Activated naive CD8-positive, alpha-beta T cell (primary cell): ENCODE results near the gene ANKMY1.

Source experiments
- H3K27ac Mint-ChIP-seq: one replicate; pipeline ENCODE4 v1.8.0; 2021; ENCODE audit warnings: mixed read lengths
- H3K27me3 Mint-ChIP-seq: one replicate; pipeline ENCODE4 v1.8.0; 2021; ENCODE audit warnings: mixed read lengths
- H3K36me3 Mint-ChIP-seq: one replicate; pipeline ENCODE4 v1.8.0; 2021; ENCODE audit warnings: mixed read lengths
- H3K4me1 Mint-ChIP-seq: one replicate; pipeline ENCODE4 v1.8.0; 2021; ENCODE audit warnings: low read depth, mixed read lengths
- H3K4me3 Mint-ChIP-seq: one replicate; pipeline ENCODE4 v1.8.0; 2021; ENCODE audit warnings: mild to moderate bottlenecking, mixed read lengths
- H3K9me3 Mint-ChIP-seq: one replicate; pipeline ENCODE4 v1.8.0; 2021; ENCODE audit warnings: low read depth, mixed read lengths

The ANKMY1 gene, protein sequence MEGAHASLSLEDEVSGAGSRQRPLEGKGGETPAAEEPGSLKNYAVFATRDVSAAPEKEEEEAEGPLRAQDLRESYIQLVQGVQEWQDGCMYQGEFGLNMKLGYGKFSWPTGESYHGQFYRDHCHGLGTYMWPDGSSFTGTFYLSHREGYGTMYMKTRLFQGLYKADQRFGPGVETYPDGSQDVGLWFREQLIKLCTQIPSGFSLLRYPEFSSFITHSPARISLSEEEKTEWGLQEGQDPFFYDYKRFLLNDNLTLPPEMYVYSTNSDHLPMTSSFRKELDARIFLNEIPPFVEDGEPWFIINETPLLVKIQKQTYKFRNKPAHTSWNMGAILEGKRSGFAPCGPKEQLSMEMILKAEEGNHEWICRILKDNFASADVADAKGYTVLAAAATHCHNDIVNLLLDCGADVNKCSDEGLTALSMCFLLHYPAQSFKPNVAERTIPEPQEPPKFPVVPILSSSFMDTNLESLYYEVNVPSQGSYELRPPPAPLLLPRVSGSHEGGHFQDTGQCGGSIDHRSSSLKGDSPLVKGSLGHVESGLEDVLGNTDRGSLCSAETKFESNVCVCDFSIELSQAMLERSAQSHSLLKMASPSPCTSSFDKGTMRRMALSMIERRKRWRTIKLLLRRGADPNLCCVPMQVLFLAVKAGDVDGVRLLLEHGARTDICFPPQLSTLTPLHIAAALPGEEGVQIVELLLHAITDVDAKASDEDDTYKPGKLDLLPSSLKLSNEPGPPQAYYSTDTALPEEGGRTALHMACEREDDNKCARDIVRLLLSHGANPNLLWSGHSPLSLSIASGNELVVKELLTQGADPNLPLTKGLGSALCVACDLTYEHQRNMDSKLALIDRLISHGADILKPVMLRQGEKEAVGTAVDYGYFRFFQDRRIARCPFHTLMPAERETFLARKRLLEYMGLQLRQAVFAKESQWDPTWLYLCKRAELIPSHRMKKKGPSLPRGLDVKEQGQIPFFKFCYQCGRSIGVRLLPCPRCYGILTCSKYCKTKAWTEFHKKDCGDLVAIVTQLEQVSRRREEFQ

DNA sequence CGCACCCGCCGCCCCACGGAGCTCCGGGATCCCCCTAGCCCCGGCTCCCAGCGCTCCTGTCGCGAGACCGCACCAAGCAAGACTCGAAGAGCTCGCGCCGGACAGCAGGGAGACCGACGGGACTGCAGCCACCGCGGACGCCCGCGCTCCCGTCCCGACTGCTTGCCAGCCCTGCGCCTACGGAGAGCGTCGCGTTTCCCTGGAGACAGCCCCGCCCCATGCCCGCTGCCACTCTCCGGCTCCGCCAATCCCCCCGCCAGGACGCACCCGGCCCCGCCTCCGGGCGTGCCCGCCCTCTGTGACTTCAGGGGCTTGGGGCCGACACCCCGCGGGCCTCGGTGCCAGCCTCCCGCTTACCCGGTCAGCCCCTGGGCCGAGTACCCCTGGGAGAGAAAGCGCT is at the start of gene ANKMY1:
Gene ANKMY1, minus strand, starts transcription at position 181 of the 400 bp plus-strand sequence. CDS start 653 bp downstream, outside the sequence.
- H3K36me3 Mint-ChIP-seq: peaks cover 9% of the 10 kb centered on the region
- H3K9me3 Mint-ChIP-seq: no peaks in the 10 kb centered on the region
- no peaks in the 10 kb centered on the region for H3K27me3 Mint-ChIP-seq
- H3K4me1 Mint-ChIP-seq: peaks cover 49% of the 10 kb centered on the region
- peak within 1 kb of the TSS; percentile 93 for H3K4me3 Mint-ChIP-seq
- peak within 1 kb of the TSS; percentile 95 for H3K27ac Mint-ChIP-seq

DNA sequence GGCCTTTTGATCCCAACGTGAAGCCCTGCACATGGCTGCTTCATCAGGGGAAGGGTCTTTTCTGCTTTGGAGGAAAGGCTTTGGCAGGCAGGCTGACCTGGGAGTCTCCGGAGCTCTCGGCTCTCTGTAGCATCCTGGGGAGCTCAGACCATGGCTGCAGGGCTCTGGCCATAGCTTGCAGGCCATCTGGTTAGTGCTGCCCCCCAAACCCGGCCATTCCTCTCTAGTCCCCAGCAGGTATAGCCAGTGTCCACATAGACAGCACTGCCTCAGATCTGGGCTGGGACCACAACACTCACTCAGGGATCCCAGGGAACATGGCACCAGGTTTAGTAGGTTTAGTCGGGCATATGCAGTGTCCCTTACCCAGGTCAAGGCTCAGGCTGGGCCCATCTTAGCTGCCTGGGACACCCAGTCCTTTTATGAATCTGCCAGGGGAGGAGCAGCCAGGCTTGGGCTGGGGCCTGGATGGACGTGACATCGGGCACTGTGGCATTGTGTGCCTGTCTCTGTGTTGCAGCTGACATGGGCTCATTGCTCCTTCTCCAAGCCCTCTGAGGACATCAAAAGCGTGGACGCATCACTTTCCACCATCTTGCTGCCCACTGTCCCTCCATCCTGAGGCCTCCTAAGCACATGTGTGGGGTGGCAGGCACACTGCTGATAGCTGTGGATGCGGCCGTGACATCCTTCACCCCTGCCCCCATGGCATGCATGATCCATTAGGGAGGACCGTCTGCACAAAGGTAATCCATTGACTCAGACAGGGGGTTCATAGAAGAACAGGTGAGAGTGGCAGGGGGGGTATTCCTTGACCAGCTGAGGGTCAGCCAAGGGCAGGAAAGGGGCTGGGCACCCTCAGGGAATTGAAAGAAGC is 48.3 kb upstream of the ANKMY1 start:
- H3K4me1 Mint-ChIP-seq: no peaks in the 10 kb centered on the region
- peaks cover under 1% of the 10 kb centered on the region for H3K36me3 Mint-ChIP-seq
- no peaks in the 10 kb centered on the region for H3K9me3 Mint-ChIP-seq
- H3K27me3 Mint-ChIP-seq: no peaks in the 10 kb centered on the region
- H3K4me3 Mint-ChIP-seq: no peak overlapping the region
- no peak overlapping the region for H3K27ac Mint-ChIP-seq

DNA sequence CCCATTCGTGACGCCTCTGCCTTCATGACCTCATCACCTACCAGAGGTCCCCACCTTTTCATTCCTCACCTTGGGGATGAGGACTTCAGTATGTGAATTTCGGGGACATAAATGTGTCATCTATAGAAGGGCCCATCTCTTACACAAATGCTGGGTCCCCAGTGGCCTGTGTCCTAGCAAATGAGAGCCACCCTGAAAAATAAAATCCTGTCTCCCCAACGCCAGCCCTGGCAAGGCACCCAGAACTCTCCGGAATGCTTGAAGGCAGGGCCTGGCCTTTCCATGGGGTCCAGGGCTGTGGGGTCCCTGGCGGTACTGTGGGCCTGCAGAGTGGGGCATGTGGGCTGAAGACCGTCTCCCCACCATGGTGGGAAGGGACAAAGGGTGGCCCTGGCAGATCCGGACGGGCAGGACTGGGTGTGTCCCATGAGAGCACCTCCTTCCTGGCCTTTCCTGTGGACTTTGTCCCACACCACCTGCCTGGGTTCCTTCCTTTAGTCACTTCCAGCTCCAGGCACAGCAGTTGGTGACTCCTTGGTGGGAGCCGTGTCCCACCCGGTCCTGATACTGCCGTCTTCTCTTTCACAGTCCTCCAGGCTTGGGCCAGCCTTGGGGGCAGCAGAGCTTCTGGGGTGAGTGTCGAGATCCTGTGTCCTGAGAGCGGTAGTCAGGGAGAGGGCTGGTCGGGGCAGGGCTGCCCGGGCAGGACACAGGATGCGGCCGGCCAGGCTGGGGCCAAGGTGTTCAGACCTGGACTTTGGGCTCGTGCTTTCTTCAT is 47.3 kb upstream of the ANKMY1 start:
- Mint-ChIP-seq H3K27ac (no peak overlapping the region), H3K4me3 (no peak overlapping the region), H3K9me3 (no peaks in the 10 kb centered on the region), H3K36me3 (no peaks in the 10 kb centered on the region), H3K27me3 (no peaks in the 10 kb centered on the region), H3K4me1 (no peaks in the 10 kb centered on the region)

DNA sequence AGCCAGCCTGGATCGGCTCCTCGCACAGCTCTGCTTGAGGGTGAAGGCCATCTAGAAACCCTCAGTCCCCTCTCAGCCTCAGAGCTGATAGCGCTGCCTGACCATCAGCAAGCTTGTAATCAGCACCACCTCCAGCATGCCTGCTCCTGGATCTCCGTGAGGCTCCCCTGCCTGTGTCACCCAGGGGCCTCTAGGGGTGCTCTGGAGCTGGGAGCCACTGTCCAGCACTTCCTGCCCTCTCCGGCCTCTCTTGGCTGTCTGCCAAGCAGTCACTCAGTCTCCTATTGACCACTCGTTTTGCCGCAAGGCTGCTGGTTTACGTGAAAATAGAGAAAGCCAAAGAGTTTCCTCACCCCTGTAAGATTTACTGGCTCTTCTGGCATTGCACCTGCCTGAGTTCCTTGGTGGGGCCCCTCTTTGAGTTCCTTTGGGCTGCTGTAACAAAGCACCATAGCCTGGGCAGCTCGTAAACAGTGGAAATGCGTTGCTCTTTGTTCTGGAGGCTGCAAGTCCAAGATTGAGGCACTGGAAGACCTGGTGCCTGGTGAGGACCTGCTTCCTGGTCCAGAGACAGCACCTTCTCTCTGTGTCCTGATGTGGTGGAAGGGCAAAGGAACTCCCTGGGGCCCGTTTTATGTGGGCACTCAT is 46.6 kb upstream of the ANKMY1 start:
- no peaks in the 10 kb centered on the region for H3K27me3 Mint-ChIP-seq
- H3K36me3 Mint-ChIP-seq: no peaks in the 10 kb centered on the region
- no peaks in the 10 kb centered on the region for H3K9me3 Mint-ChIP-seq
- no peaks in the 10 kb centered on the region for H3K4me1 Mint-ChIP-seq
- H3K27ac Mint-ChIP-seq: no peak overlapping the region
- H3K4me3 Mint-ChIP-seq: no peak overlapping the region

DNA sequence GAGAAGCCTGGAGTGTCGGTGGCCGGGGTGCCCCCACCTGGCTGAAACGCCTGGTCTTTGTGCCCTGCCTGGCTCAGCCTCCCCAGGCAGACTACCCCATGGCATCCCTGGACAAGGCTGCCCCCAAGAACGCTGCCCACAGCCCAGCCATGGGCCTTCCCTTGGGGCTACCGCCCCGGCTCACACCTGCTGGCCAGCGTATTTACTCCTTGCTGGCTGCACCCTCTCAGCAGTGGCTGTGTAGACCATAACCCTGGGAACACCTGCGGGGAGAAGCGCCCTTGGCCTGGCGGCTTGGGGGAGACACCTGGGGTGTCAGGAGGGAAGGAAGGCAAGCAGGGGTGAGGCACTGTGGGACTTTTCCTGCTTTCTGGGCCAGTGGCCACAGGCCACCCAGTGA is 46.1 kb upstream of the ANKMY1 start:
- Mint-ChIP-seq H3K4me3 (no peak overlapping the region), H3K27me3 (no peaks in the 10 kb centered on the region), H3K9me3 (no peaks in the 10 kb centered on the region), H3K36me3 (no peaks in the 10 kb centered on the region), H3K4me1 (no peaks in the 10 kb centered on the region), H3K27ac (no peak overlapping the region)

DNA sequence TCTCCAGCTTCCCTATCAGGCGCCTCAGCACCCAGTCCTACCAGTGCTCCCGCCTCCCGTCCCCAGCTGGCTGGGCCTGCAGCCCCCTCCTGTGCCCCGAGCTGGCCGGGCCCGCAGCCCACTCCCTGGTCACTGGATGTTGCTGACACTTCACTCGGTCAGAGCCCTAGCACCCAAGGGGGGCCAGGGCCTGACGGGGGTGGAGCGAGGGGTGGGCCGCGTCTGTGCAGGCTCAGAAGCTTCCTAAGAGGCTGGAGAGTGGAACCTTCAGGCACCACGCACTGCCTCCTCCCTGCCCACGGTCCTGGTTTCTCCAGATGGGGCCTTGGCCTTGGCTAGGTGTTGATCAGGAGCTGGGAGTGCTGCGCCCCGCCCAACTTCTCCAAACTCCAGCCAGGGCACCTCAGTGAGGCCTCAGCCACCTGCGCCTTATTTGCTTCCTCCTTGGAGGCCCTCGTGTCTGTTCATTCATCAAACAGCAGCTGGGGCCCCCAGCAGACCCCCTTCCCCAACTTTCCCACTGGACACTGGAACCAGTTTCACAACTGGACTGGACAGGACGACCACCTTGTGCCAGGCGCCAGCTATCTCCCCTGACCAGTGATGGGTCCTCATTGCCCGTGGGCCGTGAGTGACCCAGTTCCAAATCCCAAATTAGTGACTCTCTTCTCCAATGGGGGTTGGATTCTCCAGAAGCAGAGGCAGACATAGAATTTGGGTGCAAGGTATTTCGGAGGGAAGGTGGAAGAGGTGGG is 45.5 kb upstream of the ANKMY1 start:
- Mint-ChIP-seq H3K9me3 (no peaks in the 10 kb centered on the region), H3K27ac (no peak overlapping the region), H3K36me3 (no peaks in the 10 kb centered on the region)

DNA sequence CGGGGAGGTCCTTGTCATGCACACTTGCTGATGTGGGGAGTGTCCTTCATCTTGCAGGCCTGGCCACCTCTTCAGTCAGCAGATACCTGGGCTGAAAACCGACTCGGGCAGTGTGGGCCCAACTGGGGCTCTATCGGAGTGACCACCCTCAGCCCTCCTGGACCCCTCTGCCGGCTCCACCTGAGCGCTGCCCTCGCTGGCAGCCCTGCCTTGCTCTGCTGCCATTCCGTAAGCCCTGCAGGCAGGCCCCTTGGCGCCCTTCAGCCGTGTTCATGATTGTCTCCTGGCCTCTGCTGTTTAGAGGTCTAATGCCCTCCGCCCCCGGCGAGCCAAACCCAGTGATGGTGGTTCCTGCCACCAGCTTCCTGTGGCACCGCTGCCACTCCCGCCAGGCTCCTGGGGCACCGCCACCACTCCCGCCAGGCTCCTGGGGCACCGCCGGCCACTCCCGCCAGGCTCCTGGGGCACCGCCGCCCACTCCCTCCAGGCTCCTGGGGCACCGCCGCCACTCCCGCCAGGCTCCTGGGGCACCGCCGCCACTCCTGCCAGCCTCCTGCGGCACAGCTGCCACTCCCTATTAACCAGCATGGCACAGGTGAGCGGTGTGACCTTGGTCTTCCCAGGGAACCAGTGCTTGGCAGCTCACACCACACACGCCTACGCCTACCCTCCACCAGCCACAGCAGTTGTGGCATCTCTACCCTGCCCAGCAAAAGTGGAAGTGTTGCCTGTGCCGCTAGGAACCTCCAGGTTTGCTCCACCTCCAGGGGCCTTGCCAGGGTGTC is 44.7 kb upstream of the ANKMY1 start:
- Mint-ChIP-seq H3K27me3 (no peaks in the 10 kb centered on the region), H3K36me3 (no peaks in the 10 kb centered on the region), H3K27ac (no peak overlapping the region), H3K9me3 (no peaks in the 10 kb centered on the region), H3K4me1 (no peaks in the 10 kb centered on the region), H3K4me3 (no peak overlapping the region)

More for the DNA sequence above, 45.5 kb upstream of the ANKMY1 start:
- Mint-ChIP-seq H3K4me1 (no peaks in the 10 kb centered on the region), H3K4me3 (no peak overlapping the region), H3K27me3 (no peaks in the 10 kb centered on the region)

DNA sequence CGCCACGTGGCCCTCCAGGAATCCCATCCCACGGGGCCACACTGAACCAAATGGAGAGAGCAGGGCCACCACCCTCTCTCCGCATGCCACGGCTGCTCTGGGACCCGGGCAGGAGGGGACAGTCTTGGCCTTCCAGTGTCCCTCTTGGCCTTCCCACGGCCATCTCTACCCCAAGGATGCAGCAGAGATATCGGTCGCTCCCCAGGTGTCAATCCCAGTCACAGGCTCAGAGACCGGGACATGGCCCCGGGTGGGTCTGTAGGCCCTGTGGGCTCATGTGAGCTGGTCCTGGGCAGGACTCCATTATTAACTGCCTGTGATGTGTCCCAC is 44.0 kb upstream of the ANKMY1 start:
- H3K36me3 Mint-ChIP-seq: no peaks in the 10 kb centered on the region
- H3K27ac Mint-ChIP-seq: no peak overlapping the region
- H3K4me1 Mint-ChIP-seq: no peaks in the 10 kb centered on the region
- H3K9me3 Mint-ChIP-seq: no peaks in the 10 kb centered on the region
- H3K27me3 Mint-ChIP-seq: no peaks in the 10 kb centered on the region
- H3K4me3 Mint-ChIP-seq: no peak overlapping the region

DNA sequence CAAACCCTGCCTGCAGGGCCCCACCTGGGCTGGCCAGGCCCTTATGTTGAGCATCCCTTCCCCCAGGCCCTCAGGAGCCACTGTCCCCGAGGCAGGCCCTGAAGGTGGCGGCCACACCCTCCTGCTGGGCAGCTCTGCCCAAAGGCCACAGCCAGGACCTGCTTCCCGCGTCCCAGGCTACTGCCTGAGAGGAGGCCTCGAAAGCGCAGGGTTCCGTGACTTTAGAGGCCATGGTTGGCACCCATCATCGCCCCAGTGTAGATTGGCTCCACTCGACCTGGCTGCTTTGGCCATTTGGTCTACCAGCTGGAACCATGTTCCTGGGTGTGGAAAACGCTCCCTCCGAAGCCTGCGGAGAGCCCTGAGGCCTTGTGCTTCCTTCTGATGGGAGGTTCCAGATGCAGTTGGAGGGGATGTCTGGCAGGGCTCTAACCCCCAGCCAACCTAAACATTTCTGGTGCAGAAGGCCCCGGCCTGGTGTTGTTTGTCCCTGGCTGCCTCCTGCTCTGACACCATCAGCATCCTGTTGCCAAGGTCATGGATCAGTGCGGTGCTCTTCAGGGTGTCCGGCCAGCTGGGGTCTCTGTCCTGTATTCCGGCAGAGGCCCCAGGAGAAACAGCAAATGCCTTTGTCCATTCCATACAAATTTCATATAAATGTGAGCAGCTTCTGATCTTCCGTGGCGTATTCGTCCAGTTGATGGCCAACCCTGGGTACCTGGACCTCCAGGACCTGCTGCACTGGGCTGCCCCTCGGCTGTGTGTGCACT is 43.5 kb upstream of the ANKMY1 start:
- no peaks in the 10 kb centered on the region for H3K27me3 Mint-ChIP-seq
- H3K27ac Mint-ChIP-seq: no peak overlapping the region
- H3K9me3 Mint-ChIP-seq: no peaks in the 10 kb centered on the region
- no peaks in the 10 kb centered on the region for H3K4me1 Mint-ChIP-seq
- H3K36me3 Mint-ChIP-seq: no peaks in the 10 kb centered on the region
- H3K4me3 Mint-ChIP-seq: no peak overlapping the region

DNA sequence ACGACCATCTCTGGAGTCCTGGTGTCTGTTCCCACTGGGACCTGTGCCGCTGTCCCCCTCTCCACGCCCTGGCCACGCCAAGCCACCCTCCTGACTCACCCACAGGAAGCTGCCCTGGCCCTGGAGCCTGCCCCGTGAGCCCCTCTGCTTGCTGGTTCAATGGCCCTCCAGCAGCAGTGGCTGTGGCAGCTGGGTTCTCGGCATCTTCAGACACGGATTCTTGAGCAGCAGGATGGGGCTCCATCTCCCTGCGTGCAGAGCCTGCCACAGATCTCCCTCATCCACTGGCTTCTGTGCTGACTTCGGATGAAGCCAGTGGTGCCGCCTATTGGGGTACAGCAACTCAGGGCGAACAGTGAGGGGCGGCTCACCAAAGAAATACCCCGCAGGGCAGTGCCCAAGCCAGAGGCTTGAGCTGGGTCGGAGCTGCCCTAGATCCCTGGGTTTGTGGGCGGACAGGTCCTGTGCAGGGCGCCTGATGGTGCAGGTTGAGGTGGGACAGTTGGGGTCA is 42.7 kb upstream of the ANKMY1 start:
- Mint-ChIP-seq H3K27me3 (no peaks in the 10 kb centered on the region), H3K36me3 (no peaks in the 10 kb centered on the region), H3K4me1 (no peaks in the 10 kb centered on the region), H3K9me3 (no peaks in the 10 kb centered on the region), H3K4me3 (no peak overlapping the region), H3K27ac (peak overlapping the region; percentile 54)

DNA sequence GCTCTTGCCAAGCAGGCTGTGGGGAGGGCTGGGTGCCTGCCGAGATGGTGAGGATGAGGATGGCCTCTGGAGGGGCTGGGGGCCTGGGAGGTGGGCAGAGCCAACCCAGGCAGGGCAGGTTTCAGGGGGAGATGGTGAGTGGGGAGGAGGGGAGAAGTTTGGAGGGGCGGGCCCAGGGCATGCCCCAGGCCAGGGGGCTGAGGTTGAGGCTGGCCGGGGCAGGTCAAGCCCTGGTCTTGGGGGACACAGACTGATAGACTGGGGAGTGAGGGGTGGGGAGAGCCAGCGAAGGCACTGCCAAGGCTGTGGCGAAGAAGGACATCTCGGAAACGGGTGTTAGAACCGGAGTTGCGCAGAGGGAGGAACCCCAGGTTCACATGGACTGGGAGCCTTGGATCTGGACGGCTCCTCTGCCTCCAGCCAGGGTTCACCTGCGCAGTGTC is 41.4 kb upstream of the ANKMY1 start:
- H3K27me3 Mint-ChIP-seq: no peaks in the 10 kb centered on the region
- H3K4me1 Mint-ChIP-seq: no peaks in the 10 kb centered on the region
- no peaks in the 10 kb centered on the region for H3K9me3 Mint-ChIP-seq
- no peak overlapping the region for H3K27ac Mint-ChIP-seq
- H3K36me3 Mint-ChIP-seq: no peaks in the 10 kb centered on the region
- H3K4me3 Mint-ChIP-seq: no peak overlapping the region
